Lower leg skin (tissue), 3 donors: Measurements from ENCODE around the gene STK17B.

Experiments
- POLR2A ChIP-seq, 2 donors: fragments of 450-650 bp; IDR thresholded peaks; one replicate each; pipeline ENCODE4 v1.6.1; 2016 to 2017; ENCODE audit warnings: antibody characterized with exemption in 2 of 2, mild to moderate bottlenecking in 1 of 2, moderate library complexity in 1 of 2
- TF ChIP-seq, protein P1 (sequence below), 3 donors: fragments of 450-650 bp; IDR thresholded peaks; one replicate each; pipeline ENCODE4 v1.5.1; 2016; ENCODE audit warnings: antibody characterized with exemption in 3 of 3, mild to moderate bottlenecking in 3 of 3, moderate library complexity in 2 of 3

DNA sequence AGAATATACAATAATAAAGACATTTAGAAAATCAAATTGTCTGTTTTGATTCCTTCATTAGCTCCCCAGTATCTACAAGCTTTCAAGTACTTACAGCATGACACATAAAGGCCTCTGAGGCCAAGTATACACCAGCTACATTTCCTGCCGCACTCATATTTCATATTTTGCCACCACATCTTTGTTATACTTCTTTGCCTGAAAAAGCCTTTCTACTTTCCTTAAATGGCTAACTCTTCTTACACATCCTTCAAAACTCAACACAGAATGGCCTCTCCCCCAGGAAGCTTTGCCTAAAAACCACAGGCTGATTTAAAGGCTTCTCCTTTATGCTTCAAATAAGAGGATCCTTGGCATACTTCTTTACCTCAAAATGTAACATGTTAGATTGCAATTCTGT is 4.5 kb downstream of the STK17B start:
- TF ChIP-seq, protein P1, sequence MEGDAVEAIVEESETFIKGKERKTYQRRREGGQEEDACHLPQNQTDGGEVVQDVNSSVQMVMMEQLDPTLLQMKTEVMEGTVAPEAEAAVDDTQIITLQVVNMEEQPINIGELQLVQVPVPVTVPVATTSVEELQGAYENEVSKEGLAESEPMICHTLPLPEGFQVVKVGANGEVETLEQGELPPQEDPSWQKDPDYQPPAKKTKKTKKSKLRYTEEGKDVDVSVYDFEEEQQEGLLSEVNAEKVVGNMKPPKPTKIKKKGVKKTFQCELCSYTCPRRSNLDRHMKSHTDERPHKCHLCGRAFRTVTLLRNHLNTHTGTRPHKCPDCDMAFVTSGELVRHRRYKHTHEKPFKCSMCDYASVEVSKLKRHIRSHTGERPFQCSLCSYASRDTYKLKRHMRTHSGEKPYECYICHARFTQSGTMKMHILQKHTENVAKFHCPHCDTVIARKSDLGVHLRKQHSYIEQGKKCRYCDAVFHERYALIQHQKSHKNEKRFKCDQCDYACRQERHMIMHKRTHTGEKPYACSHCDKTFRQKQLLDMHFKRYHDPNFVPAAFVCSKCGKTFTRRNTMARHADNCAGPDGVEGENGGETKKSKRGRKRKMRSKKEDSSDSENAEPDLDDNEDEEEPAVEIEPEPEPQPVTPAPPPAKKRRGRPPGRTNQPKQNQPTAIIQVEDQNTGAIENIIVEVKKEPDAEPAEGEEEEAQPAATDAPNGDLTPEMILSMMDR (IDR thresholded peaks at IDR 0.05) = no peak
- no peak for TF ChIP-seq POLR2A (IDR thresholded peaks at IDR 0.05)
